Astrocyte of the hippocampus (primary cell): ENCODE measurements around the gene EPS8L3.

Source experiments
- DNase-seq: peaks from one replicate; pipeline ENCODE4 v3.0.0; 2011; ENCODE audit warnings: low read depth, low spot score

Gene EPS8L3

GRCh38 chr1:109739738-109740614 lies 23.7 kb downstream of the EPS8L3 start:
- DNase-seq: peak; percentile 86

- no peak for DNase-seq
These were observed 30.4 kb downstream of the EPS8L3 start for GRCh38 chr1:109733236-109733870.

- DNase-seq: no peak
These were observed 31.3 kb downstream of the EPS8L3 start for GRCh38 chr1:109732390-109732881.

GRCh38 chr1:109730666-109731065 lies 33.1 kb downstream of the EPS8L3 start:
- peak; percentile 84 for DNase-seq

GRCh38 chr1:109728870-109729269 lies 34.9 kb downstream of the EPS8L3 start:
- no peak for DNase-seq

GRCh38 chr1:109726728-109727373 lies 36.9 kb downstream of the EPS8L3 start:
- DNase-seq: no peak

GRCh38 chr1:109726007-109726406 lies 37.7 kb downstream of the EPS8L3 start:
- no peak for DNase-seq

GRCh38 chr1:109725510-109725909 lies 38.2 kb downstream of the EPS8L3 start:
- no peak for DNase-seq

GRCh38 chr1:109724933-109725332 lies 38.8 kb downstream of the EPS8L3 start:
- DNase-seq: no peak

GRCh38 chr1:109722908-109723691 lies 40.6 kb downstream of the EPS8L3 start:
- DNase-seq: peak; percentile 18

- DNase-seq: no peak
These were observed 41.8 kb downstream of the EPS8L3 start for GRCh38 chr1:109721971-109722370.

GRCh38 chr1:109721042-109721441 lies 42.7 kb downstream of the EPS8L3 start:
- no peak for DNase-seq

GRCh38 chr1:109719337-109719837 lies 44.3 kb downstream of the EPS8L3 start:
- peak; percentile 31 for DNase-seq

GRCh38 chr1:109718495-109718894 lies 45.2 kb downstream of the EPS8L3 start:
- peak; percentile 18 for DNase-seq

GRCh38 chr1:109717729-109718128 lies 46.0 kb downstream of the EPS8L3 start:
- DNase-seq: no peak

GRCh38 chr1:109716570-109717090 lies 47.1 kb downstream of the EPS8L3 start:
- DNase-seq: no peak

GRCh38 chr1:109716121-109716520 lies 47.6 kb downstream of the EPS8L3 start:
- DNase-seq: peak; percentile 0

GRCh38 chr1:109714661-109715372 lies 48.9 kb downstream of the EPS8L3 start:
- peak; percentile 0 for DNase-seq

- no peak for DNase-seq
These were observed 50.1 kb downstream of the EPS8L3 start for GRCh38 chr1:109713636-109714035.

- no peak for DNase-seq
These were observed 51.3 kb downstream of the EPS8L3 start for GRCh38 chr1:109712321-109712864.
